Effector CD8-positive, alpha-beta T cell (primary cell): ENCODE data around the gene FSTL5.

Source experiments
- DNase-seq: peaks from one replicate; lab custom pipeline; 2025; lab: John Stamatoyannopoulos, UW

FSTL5 gene

DNA sequence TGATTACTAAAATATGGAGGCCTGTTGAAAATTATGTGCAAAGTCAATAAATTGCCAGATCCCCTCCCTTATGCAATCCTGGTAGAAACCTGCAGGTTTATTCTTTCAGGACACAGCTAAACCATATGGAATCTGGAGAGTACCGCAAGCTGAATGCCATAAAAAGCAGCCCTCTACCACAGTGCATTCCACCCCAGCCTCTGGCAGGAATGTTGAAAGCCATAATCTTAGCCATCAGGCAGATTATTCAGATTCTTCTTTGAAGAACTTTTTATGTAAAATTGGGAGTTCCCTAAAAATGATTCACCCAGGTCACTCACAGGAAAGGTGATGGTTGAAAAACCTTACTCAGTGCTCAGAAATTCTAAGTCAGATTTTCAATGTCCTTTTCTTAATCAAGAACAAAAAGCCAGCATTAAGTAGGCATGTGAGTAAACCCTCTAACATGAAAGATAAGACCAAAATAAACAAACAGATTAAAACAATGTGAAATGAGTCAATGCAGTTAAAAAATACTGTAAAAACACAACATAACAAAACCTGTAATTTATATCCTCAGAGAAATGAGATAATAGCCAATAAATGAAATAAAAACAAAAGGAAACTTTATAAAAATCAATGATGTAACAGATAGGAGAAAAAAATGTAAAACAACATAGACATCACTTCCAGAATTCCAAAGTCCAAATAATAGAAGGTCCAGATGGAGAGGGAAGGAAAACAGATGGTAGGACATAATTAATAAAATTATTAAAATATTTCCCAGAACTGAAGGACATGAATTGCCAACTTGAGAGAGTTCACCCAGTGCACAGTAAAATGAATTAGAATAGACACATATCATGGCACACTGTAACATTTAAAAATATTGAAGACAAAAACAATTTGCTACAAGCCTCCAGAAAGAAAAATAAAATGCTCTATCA, 226.9 kb downstream of the FSTL5 start:
- no peak for DNase-seq

- DNase-seq, result no peak
Observed at GRCh38 chr4:161931089-161931488, 232.7 kb downstream of the FSTL5 start.

DNA sequence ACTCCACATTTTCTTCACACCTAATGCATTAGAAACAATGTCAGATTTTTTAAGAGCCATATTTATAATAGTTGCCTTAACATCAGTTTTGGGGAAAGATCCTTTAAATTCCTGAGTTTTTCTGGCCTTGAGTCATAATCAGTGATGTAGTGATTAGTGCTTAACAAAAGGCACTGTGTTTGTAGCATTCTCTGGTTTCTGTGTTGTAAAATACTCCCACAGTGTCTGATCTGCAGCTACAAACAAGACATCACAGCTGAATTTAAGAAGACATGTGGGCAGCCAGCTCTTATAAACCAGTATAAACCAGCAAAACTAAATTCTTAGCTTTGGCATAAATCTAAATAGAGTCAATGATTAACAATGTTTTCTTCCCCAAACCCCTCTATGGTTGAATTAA, 233.8 kb downstream of the FSTL5 start:
- DNase-seq, result no peak

DNA sequence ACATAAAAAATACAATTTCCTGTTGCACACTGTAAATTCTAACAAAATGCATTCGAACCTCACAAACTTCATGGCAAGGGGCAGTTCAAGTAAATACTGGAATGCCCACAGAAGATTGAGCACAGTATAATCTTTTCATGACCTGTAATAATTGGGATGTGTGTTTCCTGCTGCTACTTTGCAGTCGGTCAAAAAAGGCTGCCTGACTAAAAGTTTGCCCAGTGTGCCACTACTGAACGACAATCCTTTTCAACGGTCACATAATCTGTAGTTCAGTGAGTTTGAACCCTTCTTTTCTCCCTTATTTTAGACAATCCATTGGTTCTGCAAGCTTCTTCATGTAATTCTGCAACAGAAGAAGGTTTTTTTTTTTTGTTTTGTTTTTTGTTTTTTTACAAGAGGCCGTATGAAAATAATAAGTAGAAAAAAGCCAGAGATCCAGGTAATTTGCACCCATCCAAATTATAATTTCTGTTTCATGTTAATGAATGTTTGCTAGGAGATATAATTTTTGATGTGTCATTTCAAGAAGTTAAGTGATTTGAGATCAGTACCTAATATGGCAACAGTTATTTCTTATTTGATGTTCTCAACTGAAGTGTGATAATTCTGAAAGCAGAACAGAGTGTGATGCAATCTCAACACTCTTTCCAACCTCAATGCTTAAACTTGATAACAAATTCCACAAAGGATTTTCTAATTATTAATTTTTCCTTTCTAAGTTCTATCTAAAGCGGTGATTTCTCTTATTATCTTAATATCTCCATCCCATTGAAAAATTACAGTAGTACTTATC, 237.6 kb downstream of the FSTL5 start:
- DNase-seq, result no peak

GRCh38 chr4:161920304-161921052, 243.3 kb downstream of the FSTL5 start:
- DNase-seq, result no peak

- no peak for DNase-seq
Observed at GRCh38 chr4:161919442-161920220, 244.2 kb downstream of the FSTL5 start.

GRCh38 chr4:161916035-161916434, 247.8 kb downstream of the FSTL5 start:
- DNase-seq, result no peak

GRCh38 chr4:161907590-161907955, 256.2 kb downstream of the FSTL5 start:
- DNase-seq, result no peak

- DNase-seq, result no peak
Observed at GRCh38 chr4:161906836-161907589, 256.8 kb downstream of the FSTL5 start.

GRCh38 chr4:161900110-161900509, 263.7 kb downstream of the FSTL5 start:
- no peak for DNase-seq

- DNase-seq, result no peak
Observed at GRCh38 chr4:161894493-161895167, 269.2 kb downstream of the FSTL5 start.

DNA sequence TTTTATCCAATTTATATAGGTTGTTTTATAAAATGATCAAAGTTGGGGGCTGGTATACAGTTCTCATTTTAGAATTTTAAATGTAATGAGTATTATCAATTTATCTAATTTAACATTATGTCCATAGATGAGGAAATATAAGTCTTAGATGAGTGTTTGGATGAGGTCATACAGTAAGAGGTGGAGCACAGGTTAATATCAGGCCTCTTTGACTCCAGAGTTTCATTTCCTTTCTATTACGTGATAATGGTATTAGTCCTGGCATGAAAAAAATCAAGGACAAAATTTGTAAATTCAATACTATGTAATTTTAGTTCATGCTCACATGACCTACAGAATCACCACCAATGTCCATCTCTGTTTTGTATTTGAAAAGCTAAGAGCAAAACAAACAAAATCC, 269.8 kb downstream of the FSTL5 start:
- DNase-seq, result no peak

GRCh38 chr4:161893566-161893965, 270.2 kb downstream of the FSTL5 start:
- no peak for DNase-seq

- no peak for DNase-seq
Observed at GRCh38 chr4:161892951-161893350, 270.8 kb downstream of the FSTL5 start.

DNA sequence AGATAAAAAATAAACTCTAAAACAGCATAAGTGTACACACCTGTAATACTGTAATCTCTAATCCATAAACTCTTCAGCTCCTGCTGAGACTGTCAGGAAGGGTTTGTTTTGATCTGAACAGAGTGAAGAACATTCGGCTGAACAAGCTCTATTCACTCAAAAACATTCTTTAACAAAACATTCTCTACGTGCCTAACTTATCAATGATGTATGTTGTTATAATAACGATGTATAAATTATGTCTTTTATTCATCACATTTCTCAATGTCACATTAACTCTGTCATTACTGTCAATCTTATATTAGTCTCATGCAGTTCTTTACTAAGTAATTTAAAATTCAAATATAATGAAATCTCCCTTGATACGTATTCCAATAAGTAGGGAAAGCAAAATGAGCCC, 280.6 kb downstream of the FSTL5 start:
- no peak for DNase-seq

DNA sequence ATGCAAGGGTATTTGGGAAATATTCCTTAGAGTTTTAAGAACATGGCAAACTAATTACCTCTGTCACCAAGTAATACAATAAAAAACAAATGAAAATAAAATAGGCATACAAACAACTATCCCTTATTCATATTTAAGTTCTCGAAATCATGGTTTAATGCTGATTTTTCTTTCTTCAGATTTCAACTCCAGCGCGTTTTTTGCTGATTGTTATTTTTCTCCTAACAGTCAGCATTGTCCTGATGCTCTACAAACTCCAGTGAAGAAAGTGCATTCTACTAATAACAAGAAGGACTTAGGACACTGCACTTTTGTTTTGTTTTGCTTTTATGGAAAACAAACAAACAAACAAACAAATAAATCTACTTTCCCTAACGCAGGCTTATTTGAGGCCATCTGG, 282.4 kb downstream of the FSTL5 start:
- DNase-seq, result no peak

- DNase-seq, result no peak
Observed at GRCh38 chr4:161869511-161869910, 294.3 kb downstream of the FSTL5 start.

DNA sequence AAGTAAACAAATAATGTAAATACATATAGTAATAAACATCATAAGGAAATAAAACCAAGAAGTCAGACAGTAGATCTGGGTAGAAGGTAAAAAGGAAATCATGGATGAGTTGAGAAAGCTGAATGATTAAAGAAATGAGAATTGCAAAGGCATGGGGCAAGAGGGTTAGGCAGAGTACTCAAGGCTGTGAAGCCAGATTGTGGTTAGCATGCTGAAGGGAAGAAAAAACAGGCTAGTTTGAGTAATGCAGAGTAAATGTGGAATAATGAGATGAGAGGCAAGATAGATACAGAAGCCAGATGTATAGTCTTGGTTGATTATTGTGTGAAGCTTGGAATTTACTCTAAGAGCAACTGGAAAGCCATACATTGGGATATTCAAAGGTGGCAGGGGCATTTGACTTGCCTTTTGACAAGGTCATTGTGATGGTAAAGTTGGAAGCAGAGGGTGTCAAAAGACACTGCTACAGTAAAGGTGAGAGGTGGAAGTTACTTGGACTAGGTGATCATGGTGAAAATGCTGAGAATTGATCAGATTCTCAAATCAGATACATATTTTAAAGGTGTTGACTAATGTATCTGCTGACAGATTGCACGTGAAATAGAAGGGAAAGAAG, 307.0 kb downstream of the FSTL5 start:
- DNase-seq, result no peak

- no peak for DNase-seq
Observed at GRCh38 chr4:161850631-161851030, 313.2 kb downstream of the FSTL5 start.

DNA sequence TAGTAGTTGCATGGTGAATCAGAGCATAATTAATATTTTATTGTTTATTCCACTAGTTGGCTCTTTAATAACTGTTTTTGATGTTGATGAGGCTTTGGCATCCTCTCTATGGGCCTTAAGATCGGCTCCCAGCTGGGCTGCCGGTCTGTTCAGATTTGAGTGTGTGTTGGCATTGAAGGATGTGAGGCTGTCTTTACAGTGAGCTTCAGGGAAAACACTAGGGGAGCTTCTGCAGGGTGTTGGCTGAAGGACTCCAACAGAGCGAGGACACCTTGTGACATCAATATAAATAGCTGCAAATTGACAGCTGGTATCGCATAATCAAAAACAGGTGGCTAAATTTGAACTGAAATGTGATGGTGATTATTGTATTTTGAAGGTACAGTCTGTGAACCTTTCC, 322.0 kb downstream of the FSTL5 start:
- no peak for DNase-seq
